HG03135 (cell line): ENCODE results near the gene S100A14.

ENCODE experiments used
- ATAC-seq: cut with Tn5 transposase; IDR thresholded peaks from one replicate; pipeline ENCODE4 v1.9.1; 2021; ENCODE audit warnings: mild to moderate bottlenecking, moderate library complexity; ENCODE audit not compliant: unreplicated experiment

The S100A14 gene

GRCh38 chr1:153616917-153617311, 789 bp upstream of the S100A14 start:
- ATAC-seq, result no peak

- ATAC-seq, result no peak
Measured at GRCh38 chr1:153615406-153615805, 719 bp downstream of the S100A14 start.

- ATAC-seq, result no peak
Measured at GRCh38 chr1:153614906-153615305, 1.2 kb downstream of the S100A14 start.

- no peak for ATAC-seq
Measured at GRCh38 chr1:153614189-153614900, 1.8 kb downstream of the S100A14 start.

GRCh38 chr1:153613406-153613805, 2.7 kb downstream of the S100A14 start:
- ATAC-seq, result no peak

- ATAC-seq, result no peak
Measured at GRCh38 chr1:153612755-153613331, 3.3 kb downstream of the S100A14 start, which contains the start of gene S100A16. Gene S100A16, minus strand, starts transcription at chr1:153613137. Its CDS starts 4,986 bp downstream, at chr1:153608151.

- ATAC-seq, result no peak
Measured at GRCh38 chr1:153612111-153612754, 3.9 kb downstream of the S100A14 start.

- ATAC-seq, result no peak
Measured at GRCh38 chr1:153611356-153611755, 4.8 kb downstream of the S100A14 start.

GRCh38 chr1:153610811-153611301, 5.3 kb downstream of the S100A14 start:
- no peak for ATAC-seq

- ATAC-seq, result no peak
Measured at GRCh38 chr1:153610334-153610733, 5.8 kb downstream of the S100A14 start.

GRCh38 chr1:153609585-153609907, 6.6 kb downstream of the S100A14 start:
- ATAC-seq, result no peak

- ATAC-seq, result no peak
Measured at GRCh38 chr1:153608742-153609584, 7.2 kb downstream of the S100A14 start.

- no peak for ATAC-seq
Measured at GRCh38 chr1:153608089-153608682, 7.9 kb downstream of the S100A14 start.

- ATAC-seq, result no peak
Measured at GRCh38 chr1:153607381-153607780, 8.7 kb downstream of the S100A14 start.

GRCh38 chr1:153606194-153606593, 9.9 kb downstream of the S100A14 start:
- ATAC-seq, result no peak

- no peak for ATAC-seq
Measured at GRCh38 chr1:153602749-153603148, 13.4 kb downstream of the S100A14 start.

- ATAC-seq, result no peak
Measured at GRCh38 chr1:153599847-153600246, 16.3 kb downstream of the S100A14 start.

- ATAC-seq, result peak; percentile 99
Measured at GRCh38 chr1:153598309-153599172, 17.6 kb downstream of the S100A14 start.

- no peak for ATAC-seq
Measured at GRCh38 chr1:153597206-153597605, 18.9 kb downstream of the S100A14 start.

- ATAC-seq, result no peak
Measured at GRCh38 chr1:153592748-153593147, 23.4 kb downstream of the S100A14 start.
